Fibroblast of upper back skin (primary cell): ENCODE data around the gene KHDC4.

Experiments
- DNase-seq: peaks from one replicate; pipeline ENCODE4 v3.0.0-alpha.2; 2013

Gene KHDC4

DNA sequence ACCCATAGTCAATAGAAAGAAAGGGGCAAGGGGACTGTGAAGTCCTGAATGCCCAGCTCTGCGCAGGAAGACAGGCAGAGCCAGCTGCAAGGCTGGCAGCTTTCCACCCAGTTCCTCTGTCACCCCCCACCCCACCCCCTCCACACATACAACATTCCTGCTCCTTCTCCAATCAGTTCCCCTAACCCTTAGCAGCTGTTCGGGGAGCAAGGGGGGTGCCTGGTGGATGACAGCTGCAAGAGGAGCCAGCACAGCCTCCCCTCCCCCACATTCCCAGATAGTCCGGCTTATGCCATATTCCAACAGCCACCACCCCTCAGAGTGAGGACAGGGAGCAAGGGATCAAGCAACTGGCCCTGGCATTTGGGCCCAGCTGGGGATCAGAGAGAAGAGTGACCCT, 34.5 kb upstream of the KHDC4 start:
- peak; percentile 79 for DNase-seq

DNA sequence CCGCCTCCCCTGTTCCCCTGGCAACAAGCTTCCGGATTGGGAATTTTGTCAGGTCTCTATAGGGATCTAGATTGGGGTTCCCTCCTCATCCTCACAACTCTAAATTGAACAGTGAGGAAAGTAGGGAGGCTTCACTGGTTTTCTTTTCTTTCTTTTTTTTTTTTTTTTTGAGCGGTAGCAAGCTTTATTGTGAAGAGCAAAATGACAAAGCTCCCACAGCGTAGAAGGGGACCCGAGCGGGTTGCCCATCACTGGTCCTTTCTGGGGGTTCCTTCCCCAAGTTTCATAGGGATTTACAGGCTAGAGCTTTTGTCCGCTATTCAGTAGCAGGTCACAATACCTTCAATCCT, 33.8 kb upstream of the KHDC4 start:
- DNase-seq: no peak

DNA sequence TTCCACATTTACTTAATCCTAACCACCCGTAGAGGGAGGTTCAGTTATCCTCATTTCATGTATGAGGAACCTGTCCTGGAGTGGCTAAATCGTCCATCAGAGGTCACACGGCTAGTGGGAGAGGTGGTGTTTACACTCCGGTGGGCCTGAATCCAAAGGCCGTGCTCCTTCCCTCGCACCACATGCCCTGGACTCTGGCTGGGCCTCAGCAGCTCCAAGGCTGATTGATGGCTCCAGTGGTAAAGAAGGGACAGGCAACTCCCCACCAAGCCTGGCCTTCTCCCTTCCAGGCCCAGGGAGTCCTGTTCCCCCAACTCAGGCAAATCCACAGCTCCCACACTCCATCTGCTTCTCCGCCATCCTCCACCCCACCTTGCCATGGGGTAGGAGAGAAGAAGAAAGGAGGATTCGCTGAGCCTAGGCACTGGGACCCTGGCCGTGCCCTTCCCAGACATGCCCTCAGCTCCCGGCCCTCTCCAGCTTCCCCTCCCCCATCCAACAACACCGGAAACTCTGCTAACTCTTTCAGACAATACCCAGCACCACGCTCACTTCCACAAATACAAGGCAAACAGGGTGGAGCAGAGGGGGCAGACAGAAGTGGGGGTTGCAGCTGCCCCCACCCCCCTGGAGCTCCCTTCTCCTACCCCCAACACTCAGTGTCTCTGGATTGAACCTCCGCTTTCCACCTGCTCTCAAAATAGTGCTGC, 33.3 kb upstream of the KHDC4 start:
- no peak for DNase-seq

DNA sequence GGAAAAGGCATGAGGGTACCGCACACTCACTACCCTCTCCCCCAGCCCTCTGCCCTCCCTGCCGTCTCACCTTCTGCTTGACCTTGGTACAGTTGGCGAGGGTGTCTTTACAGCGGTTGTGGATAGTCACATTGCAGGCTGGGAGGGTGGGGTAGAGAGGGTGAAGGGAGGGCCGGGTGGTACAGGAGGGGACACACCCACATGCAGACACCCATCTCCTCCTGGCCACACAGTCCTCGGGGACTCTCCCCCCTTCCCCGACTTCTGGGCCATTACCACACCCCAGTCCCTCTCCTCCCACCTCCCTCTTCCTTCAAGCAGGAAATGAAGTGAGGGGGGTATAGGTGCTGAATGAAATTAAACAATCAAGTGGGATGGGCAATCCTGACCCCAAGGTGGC, 32.5 kb upstream of the KHDC4 start:
- DNase-seq: no peak

DNA sequence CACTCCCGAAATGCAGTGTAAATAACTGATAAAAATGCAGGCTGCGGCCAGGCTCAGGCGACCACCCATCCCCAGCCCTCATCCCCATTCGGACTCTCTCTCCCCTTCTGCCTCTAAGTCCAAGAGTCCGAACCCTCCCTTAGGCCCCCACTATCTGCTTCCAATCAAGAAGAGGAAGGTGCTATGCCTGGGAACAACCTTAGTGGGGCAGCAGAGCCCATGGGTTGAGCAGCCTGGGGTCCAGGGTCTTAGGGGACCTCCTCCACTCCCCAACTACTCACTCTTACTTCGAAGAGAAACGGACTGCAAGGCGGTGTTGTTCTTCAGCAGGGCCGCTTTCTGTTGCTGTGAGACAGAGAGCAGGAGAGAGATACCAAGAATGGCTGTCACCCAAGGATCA, 31.9 kb upstream of the KHDC4 start:
- DNase-seq: no peak

DNA sequence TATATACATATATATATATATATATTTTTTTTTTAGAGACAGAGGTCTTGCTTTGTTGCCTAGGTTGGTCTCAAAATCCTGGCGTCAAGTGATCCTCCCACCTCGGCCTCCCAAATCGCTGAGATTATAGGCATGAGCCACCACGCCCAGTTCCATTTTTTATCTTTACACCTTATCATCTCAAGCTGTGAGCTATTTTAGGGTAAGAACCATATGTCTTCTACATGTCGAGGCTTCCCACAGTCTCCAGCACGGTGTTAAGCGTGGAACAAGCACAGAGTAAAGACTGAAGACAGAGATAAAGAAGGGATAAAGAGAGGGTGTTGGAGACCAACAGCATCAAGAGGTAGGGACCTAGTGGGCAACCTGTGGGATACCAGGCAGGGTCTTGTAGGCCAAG, 30.0 kb upstream of the KHDC4 start:
- no peak for DNase-seq

DNA sequence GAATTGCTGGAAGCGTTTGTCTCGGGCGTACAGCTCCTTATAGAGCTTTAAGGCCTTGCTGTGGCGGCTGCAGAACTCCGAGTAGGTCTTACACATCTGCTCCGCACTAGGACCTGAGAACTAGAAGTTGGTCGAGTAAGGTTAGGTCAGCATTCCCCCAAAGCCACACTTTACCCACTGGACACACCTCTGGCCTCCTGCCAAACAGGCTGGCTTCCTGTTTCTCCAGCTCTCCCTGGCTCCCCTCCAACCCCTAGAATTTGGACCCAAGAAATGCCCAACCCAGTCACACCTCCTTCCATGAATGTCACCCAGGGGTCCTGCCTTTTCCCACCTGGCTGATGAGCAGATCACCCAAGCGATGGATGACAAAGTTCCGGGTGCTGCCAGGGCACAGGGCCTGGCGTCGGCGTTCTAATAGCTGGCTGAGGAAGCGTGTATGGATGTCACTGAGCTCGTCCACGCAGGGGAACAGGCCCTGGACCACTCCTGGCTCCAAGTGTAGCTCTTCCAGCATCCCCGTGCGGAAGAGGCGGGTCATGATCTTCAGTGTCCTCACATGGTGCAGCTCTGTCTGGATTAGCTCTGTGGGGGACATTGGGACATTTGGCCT, 28.5 kb upstream of the KHDC4 start:
- no peak for DNase-seq

DNA sequence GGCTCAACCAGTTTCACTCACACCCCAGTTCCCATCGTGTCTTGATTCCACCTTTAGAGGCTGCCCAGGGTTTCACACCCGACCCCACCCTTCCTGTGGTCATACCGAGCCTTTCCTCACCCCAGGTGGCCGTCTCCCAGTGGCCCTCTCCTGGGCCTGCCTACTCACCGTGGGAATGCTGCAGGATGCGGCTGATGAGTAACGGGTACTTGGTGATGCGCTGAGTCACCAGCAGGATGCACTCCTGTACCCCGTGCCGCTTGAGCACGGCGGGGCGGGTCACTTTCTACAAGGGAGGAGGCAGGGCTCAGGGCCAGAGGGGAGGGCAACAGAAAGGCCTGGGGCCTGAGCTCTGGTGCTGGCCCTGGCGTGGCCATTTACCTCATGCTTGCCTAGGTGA, 27.7 kb upstream of the KHDC4 start:
- peak; percentile 89 for DNase-seq

DNA sequence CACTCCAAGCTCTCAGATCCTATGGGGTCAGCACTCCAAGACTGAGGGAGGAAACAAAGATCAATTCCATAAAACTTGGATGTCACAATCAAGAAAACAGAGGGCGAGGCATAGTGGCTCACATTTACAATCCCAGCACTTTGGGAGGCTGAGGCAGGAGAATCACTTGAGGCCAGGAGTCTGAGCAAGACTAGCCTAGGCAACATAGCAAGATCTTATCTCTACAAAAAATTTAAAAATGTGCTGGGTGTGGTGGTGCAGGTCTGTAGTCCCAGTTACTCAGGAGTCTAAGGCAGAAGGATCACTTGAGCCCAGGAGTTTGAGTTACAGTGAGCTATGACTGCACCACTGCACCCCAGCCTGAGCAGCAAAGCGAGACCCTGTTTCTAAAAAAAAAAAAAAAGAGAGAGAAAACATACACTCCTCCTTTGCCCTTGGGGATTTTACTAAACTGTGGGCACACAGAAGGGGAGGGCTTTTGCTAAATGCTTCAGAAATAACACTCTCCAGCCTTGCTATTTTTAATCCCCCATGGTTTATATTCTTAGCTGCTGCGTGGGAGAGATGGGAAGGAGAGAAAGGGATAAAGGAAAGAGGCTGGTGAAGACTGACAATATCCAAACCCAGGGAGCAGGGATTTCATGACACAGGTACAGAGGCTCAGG, 26.0 kb upstream of the KHDC4 start:
- no peak for DNase-seq

DNA sequence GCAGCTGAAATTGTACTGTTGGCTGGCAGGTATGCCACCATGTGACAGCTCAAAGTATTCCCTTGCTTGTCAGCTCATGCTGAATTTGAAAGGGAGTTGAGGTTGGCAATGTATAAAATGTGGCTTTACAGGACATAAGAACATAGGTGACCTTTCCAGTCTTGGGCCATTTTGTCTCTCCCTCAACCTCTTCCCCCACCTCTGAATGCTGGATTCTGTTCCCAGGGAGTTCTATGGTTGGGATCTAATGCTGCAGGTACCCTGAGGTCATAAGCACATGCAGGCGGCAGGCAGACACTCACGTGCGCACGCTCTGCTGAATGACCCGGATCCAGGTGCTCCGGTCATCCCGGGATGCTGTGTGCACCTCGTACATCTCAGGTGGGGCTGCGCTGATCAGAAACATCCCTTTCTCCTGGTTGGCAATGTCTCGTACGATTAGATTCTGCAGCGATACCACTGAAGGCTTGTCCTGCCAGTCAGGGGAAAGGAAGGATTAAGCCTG, 23.2 kb upstream of the KHDC4 start:
- no peak for DNase-seq

DNA sequence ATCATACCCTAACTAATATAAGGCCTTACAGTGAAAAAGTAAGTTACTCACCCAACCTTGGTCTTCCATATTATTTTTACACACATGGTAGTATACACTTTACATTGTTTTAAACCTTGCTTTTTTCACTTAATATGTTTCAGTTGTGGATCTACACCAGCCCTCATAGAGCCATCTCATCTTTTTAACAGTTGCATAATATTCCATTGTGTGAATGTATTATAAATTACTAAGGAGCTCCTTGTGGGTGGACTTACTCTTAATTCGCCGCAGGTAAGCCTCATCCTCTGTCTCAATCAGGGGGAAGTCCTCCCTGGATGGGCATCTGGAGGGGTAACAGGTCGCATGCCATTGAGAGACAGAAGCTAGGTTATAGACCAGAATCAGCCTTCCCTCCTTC, 20.4 kb upstream of the KHDC4 start:
- no peak for DNase-seq

DNA sequence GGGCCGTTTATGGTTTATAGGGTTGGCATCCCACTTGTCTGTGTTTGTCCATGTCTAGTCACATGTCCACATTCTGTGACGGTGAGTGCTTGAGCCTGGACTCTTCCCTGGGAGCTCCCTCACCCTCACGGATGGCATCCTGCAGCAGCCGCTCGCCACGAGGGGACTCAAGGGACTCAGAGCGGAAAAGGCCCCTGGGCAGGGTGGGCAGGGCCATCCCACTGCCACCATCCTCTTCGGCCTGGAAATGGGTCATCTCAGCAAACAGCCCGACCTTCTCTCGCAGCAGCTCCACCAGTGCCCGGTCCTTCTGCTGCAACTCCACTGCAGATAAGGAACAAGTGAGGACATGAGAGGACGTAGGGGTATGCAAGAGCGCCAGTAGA, 18.3 kb upstream of the KHDC4 start:
- DNase-seq: no peak

DNA sequence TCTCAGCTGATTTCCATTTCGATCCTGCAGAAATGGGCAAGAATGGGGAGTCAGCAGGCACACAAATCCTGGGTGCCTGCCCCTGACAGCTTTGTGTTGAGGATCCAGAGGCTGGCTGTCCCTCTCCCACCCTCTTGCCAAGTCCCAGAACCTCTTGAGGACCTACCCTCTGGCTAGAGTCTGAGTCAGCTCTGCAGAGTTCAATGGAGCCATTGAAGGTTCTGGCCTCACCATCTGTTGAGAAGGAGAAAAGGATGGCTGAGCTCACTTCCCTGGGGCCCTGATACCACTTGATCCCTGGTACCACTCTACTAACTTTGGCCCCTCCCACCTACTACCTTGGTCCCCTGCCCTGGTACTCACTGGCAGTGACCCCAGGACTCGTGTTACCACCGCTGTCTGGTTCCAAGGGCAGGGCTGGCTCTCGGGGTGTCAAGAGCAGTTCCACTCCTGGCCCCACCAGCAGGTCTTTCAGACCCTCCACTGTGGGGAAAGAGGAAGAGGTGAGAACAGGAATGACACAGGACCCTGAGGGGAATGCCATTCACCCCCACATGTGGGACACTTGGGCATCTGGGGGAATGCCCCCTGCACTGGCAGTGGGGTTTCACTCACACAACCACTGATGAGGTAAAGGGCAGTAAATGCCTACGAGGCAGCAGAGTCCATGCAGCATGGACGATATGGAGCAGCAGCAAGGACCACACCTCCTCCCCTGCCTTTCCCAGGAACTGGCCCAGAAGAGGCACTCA, 17.7 kb upstream of the KHDC4 start:
- DNase-seq: no peak

DNA sequence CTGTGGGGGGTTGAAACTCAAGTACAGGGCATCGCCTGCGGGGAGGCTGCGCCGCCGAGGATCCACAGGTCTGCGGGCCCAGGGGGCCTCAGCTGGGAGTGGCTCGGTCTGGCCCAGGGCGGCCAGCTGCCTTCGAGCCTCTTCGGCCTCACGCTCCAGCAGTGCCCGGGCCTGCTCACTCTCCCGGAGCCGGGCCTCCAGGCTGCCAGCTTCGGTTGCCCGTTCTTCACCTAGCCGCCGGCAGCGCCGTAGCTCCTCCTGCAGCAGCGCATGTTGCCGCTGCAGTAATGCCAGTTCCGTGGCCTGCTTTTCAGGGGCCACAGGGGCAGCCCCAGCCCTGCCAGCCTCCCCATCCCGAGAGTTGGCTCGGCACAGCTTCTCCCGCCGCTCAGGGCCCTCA, 16.6 kb upstream of the KHDC4 start:
- DNase-seq: no peak

DNA sequence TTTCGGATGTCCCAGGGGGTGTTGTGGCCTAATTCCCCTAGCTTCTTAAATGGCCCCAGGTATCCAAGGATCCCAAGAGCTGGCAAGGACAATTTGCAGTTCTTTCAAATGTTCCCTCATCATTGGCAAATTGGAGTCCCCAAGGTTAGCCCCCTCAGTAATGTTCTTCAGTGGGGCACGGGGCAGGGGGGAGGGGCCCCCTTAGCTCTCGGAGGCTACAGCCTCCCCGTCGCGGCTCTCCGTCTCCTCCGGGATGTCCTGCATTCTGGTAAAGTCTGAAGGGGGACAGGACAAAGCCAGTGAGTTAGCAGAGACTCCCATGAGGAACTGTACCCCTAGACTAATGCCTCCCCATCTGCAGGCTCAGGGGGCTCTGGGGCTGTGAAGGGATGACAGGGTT, 13.5 kb upstream of the KHDC4 start:
- DNase-seq: no peak

DNA sequence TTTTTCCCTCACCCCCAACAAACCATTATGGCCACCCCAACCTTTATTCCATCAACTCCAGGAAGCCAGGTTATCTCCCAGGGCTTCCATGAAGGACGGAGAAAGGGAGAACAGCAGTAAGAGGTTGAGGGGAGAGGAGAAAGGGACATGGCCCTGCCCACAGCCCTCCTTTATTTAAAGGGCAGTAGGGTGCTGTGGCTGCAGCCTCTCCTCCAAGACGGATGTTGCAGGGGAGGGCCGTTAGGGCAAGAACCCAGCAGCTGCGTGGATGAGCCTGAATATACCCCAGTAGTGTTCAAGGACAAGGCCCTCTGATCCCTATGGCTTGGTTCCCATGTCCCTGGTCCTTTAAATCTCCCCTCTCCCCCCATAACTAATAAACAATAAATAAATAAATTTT, 13.1 kb upstream of the KHDC4 start:
- DNase-seq: no peak

DNA sequence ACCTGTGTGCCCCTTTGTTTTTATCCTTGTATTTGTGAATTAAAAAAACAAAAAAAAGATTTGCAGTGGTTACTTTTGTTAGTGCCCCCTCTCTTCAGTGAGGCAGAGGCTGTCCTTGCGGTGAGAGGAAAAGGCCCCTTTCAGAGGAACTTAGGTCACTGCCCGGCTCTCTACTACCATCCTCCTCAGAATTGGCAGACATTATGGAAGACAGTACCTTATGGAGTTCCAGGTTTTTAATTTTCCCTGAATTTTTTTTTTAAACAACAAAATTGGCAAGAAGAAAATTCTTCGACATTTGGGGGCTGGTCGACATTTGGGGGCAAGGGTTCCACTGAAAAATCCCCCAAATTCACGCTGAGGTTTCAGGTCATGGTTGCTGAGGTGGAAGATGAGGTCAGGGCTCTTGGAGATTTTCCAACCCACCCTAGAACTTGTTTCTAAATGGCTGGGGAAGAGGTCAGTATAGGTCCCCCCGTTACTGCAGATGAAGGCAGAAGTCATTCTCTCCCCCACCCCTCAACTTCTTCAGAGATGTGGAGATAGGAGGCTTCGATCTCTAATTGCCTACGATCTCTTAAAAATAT, 12.5 kb upstream of the KHDC4 start:
- no peak for DNase-seq

DNA sequence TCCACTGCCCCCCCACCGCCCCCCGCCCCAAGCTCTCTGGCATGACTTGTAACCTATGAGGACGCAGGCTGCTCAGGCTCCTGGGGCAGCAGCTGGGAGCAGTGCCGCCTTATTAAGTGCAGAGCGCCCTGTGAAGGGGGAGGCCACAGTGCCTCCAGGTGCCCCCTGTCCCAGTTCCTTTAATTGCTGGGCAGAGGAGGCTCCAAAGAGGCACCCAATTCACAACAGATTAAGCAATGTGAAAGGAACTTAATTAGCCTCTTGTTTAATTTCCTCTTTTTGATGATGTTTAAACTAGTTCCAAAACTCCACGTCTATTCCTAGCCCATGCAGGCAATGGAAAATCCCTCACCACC, 10.2 kb upstream of the KHDC4 start:
- no peak for DNase-seq

DNA sequence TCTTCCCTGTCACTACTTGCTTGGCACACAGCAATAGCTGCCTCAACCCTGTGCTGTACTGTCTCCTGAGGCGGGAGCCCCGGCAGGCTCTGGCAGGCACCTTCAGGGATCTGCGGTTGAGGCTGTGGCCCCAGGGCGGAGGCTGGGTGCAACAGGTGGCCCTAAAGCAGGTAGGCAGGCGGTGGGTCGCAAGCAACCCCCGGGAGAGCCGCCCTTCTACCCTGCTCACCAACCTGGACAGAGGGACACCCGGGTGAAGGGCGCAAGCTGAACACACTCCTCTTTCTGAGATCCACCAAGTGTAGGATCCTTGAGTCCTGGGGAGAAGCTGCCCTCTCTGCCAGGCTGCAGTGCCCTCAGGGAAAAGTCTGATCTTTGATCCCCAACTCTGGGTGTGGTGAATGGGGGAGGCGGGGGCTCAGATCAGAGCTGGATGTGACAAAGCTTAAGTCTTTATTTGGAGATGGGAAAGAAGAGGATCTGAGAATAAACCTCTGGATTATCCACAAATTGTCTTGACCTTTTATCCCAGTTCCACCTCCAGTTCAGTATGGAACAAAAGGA, 8.4 kb upstream of the KHDC4 start:
- no peak for DNase-seq

DNA sequence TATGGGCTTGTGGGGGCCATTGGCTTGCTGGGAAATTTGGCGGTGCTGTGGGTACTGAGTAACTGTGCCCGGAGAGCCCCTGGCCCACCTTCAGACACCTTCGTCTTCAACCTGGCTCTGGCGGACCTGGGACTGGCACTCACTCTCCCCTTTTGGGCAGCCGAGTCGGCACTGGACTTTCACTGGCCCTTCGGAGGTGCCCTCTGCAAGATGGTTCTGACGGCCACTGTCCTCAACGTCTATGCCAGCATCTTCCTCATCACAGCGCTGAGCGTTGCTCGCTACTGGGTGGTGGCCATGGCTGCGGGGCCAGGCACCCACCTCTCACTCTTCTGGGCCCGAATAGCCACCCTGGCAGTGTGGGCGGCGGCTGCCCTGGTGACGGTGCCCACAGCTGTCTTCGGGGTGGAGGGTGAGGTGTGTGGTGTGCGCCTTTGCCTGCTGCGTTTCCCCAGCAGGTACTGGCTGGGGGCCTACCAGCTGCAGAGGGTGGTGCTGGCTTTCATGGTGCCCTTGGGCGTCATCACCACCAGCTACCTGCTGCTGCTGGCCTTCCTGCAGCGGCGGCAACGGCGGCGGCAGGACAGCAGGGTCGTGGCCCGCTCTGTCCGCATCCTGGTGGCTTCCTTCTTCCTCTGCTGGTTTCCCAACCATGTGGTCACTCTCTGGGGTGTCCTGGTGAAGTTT, 7.8 kb upstream of the KHDC4 start:
- no peak for DNase-seq

DNA sequence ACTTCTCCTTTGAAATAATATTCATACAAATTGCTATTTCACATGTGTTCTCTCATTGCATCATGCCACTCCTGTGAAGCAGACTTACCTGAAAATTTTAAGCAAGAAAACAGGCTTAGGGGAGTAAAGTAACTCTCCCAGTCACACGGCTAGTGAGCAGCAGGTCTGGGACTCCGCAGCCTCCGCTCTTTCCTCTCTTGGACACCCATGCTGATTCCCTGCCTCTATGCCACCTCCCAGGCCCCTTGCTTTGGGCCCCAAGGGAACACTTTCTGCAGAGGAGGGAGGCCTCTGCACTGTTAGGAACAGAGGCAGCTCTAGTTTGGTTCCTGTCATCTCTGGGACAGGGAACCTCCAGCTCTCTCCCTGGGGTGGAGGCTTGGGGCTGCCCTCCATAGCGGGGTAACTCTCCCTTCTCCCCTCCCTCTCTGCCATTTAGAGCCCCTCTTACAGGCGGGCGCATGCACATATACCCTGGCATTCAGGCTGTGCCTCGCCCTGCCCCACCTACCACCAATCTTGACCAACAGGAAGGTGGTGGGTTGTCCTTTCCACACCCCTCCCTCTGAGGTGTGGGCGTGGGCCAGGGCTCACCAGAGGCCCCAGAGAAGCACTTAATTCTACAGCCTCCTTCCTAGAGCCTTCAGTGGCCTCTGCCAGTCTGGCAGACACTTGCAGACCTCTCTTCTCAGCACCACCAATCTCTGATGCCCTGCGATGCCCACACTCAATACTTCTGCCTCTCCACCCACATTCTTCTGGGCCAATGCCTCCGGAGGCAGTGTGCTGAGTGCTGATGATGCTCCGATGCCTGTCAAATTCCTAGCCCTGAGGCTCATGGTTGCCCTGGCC, 7.0 kb upstream of the KHDC4 start, which contains the start of gene RXFP4:
RXFP4 (plus strand) TSS at position 646 of the 852 bp plus-strand sequence; CDS start at position 718, 72 bp downstream.
- peak; percentile 29 for DNase-seq
